HG03135 (cell line): Measurements from ENCODE around the gene SETD1B.
"Not testable (repeated sequence)": the region's sequence is repeated elsewhere in the genome, so short reads cannot be mapped to it uniquely, and the experiment has no call there.

Experiments used
- ATAC-seq: cut with Tn5 transposase; IDR thresholded peaks from one replicate; pipeline ENCODE4 v1.9.1; 2021; ENCODE audit warnings: mild to moderate bottlenecking, moderate library complexity; ENCODE audit not compliant: unreplicated experiment

The SETD1B gene

GRCh38 chr12:121852392-121852791, 48.6 kb downstream of the SETD1B start:
- not testable (repeated sequence) for ATAC-seq

- no peak for ATAC-seq
These were observed 53.8 kb downstream of the SETD1B start for GRCh38 chr12:121857322-121858246.

- no peak for ATAC-seq
These were observed 54.5 kb downstream of the SETD1B start for GRCh38 chr12:121858318-121858661.

GRCh38 chr12:121858662-121859572, 55.1 kb downstream of the SETD1B start, which contains the start of gene HPD:
TSS of gene HPD (minus strand) at chr12:121858859. CDS start at chr12:121858823, 36 bp downstream.
- no peak for ATAC-seq

GRCh38 chr12:121860257-121860656, 56.4 kb downstream of the SETD1B start:
- ATAC-seq = no peak

- ATAC-seq = not testable (repeated sequence)
These were observed 56.9 kb downstream of the SETD1B start for GRCh38 chr12:121860699-121861098.

GRCh38 chr12:121861636-121862254, 57.9 kb downstream of the SETD1B start:
- ATAC-seq = no peak

- no peak for ATAC-seq
These were observed 62.5 kb downstream of the SETD1B start for GRCh38 chr12:121866331-121866730.

GRCh38 chr12:121869229-121869628, 65.4 kb downstream of the SETD1B start:
- not testable (repeated sequence) for ATAC-seq

- no peak for ATAC-seq
These were observed 67.7 kb downstream of the SETD1B start for GRCh38 chr12:121871467-121871866.

- ATAC-seq = no peak
These were observed 68.9 kb downstream of the SETD1B start for GRCh38 chr12:121872546-121873215.

- no peak for ATAC-seq
These were observed 69.4 kb downstream of the SETD1B start for GRCh38 chr12:121873216-121873569.

GRCh38 chr12:121874071-121874470, 70.3 kb downstream of the SETD1B start:
- no peak for ATAC-seq

GRCh38 chr12:121875582-121875981, 71.8 kb downstream of the SETD1B start:
- ATAC-seq = no peak

GRCh38 chr12:121876080-121876447, 72.3 kb downstream of the SETD1B start:
- ATAC-seq = not testable (repeated sequence)
